NCI-H69 (cell line): ENCODE results near the gene ITGB7.
A peak's percentile ranks its signal among the peaks of the same experiment; 100 is the strongest.
"Not testable (repeated sequence)": the region's sequence is repeated elsewhere in the genome, so short reads cannot be mapped to it uniquely, and the experiment has no call there.

Source experiments
- DNase-seq: peaks from one replicate; lab custom pipeline; 2025; lab: John Stamatoyannopoulos, UW

Gene ITGB7

DNA sequence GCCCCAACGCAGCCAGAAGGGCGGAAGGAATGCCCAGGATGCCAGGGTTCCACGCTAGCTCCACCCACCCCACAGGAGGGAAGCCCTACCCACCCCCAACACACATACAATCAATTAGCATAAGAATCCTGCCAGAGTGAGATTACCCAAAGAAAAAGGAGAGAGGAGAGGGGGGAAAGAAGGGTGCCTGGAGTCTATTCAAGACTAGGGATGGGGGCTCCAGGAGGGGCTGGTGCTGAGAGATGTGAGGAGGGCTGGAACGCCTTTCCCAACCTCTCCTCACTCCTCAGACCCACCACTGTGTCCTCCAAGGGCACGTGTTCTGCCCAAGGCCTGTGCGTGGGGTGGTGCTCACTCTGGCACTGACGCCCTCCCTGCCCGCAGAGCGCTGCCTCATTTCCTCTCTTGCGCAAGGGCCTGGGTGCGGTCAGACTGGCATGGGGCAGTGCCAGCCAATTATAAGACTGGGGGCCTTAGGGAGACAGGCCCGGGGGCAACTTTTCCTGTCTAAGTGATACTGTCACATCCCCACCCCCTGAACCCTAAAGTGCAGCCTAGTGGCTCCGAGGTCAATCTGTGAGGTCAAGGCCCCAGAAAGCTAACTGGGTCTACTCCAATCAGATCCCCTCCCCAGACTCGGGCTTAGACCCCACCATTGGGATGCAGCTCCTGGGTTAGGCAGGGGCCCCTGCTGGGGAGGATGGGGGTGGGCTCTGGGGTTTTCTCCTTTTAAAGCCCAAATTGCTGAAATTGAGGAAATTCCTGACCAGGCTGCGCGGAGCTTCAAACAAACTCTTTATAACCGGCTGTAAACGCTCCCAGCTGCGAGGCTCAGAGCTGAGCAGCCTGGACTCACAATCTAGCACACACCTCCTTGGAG, 10.2 kb upstream of the ITGB7 start:
- DNase-seq = peak; percentile 55

DNA sequence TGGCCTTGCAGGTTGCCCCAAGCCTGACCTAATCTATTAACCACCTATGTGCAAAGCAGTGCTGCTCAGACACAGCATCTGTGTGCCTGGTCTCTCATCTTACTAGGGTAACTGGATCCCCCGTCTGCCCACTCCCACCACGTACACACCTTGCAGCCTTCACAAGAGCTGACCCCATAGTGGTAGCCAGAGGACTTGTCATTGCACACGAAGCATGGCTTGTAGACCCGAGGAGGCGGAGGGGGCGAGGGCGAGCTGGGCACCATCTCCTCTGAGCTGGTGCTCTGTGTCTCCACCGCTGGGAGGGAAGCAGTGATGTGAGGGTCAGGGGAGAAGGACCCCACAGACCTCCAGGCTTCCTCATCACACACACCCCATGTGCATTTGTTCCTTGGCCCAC, 8.4 kb upstream of the ITGB7 start:
- no peak for DNase-seq

DNA sequence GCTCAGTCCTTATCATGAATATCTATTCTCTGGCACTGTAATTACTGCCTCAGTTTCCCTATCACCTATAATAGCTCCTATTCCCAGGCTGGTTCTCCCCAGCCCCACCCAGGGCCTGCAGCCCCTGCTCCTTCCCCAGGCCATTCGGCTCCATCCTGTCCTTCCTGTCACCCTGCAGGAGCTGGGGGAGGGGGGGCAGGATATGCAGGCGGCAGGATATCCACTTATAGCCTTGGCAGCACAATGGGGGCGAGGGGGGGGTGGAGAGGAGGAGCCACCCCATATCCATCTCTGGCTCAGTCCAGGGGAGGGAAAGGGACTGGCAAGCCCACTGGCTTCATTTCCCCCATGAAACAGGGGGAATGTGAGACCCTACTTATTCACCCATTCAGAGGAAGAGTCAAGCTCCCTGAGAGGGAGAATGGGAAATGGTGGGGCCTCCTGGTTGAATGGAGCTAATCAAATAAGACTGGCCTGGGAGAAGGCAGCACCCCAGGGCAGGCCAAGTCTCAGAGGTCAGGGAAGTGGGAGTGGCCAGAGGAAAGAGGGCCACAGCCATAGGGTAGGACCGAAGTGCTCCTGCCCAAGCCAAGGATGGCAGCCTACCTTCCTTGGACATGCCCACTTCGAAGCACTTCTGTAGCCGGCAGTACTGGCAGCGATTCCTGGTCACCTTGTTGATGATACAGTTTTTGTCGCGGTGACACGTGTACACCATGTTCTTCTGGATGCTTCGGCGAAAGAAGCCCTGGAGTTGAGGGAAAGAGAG, 7.8 kb upstream of the ITGB7 start:
- peak; percentile 62 for DNase-seq

DNA sequence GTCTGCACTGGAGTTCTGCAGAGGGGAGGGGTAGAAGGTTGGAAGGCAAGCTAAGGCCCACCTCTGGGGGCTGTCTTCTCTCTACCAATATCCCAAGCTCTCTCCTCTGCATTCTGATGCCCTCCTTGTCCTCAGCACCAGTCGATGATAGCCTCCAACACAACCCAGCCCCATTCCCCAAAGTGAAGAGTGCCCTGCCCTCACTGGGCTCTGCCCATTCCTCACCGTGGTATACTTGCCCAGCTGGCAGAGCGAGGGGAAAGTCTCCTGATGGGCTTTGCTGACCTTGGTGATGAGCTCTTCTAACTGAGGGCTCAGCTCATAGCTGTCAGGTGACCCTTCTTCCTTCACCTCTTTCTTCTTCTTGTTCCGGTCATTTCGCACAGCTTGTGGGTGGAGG, 7.2 kb upstream of the ITGB7 start:
- DNase-seq = no peak

DNA sequence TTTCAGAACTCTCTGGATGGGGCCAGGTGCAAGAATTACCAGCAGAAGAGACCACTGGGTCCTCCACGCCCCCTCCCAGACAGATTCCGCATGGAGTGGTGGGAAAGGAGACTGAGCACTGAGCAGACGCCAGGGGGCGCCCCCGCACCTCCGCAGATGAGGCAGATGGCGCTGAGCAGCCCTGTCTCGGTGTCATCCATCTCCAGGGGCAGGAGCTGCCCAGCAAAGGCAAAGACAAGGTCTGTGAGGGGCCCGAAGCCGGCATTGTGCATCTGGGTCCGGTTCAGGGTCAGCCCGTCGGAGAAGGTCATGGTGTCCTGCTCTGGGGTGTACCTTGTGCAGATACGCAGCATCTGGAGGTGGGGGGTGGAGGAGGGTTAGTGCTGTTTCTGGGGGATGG, 6.3 kb upstream of the ITGB7 start:
- peak; percentile 86 for DNase-seq

DNA sequence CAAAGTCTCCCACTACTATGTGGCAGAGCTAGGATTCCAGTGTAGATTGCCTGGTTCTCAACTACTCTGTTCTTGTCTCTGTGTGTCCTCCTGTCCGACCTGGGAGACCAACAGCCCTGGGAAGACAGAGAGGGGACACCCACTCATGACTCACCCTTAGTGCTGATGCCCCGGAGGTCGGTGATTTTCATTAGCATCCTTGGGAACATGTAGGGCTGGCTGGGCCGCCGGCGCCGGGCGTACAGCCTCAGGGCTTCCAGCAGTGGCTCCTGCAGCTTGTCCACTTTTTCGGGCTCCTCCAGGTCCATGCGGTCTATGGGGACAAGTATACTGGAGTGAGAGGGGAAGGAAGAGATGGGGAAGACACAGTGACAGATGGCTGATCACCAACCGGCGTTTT, 5.9 kb upstream of the ITGB7 start:
- no peak for DNase-seq

DNA sequence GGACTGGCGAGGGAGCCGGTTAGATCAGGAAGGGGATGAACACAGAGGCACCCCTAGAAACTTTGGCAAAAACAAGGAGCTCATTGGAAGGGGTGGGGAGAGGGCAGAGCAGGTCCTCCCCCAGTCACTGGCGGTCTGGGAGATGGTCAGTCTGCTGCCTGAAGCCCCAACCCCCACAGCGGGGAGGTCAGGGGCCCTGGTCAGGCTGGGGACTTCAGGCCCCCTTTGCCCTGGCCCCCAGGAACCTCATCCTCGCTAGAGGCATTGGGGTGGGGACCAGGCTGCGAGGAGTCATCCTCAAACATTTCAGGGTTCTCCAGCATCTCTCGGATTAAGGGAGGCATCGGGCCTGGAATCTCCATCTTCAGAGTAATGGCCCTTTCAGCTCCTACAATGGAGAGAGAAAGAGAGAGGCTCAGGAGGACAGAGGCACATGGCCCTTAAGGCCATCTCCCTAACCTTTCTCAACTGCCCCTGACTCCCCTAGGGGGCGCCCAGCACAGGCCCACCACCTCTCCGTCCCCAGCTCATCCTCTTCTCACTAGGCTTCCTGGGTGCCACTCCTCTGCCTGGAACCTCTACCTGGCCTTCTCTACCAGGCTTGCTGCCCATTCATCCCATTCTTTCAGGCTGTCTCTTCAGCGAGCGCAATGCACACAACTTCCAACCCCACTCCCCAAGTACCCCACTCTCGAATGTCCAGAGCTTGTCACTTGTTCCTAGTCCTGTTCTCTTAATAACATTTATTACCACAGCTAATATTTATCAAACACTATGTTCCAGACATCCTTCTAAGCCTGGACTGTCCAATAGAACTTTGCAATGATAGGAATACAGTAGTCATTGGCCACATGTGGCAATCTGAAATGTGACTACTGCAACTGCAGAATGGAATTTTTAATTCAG, 4.7 kb upstream of the ITGB7 start:
- peak; percentile 27 for DNase-seq

DNA sequence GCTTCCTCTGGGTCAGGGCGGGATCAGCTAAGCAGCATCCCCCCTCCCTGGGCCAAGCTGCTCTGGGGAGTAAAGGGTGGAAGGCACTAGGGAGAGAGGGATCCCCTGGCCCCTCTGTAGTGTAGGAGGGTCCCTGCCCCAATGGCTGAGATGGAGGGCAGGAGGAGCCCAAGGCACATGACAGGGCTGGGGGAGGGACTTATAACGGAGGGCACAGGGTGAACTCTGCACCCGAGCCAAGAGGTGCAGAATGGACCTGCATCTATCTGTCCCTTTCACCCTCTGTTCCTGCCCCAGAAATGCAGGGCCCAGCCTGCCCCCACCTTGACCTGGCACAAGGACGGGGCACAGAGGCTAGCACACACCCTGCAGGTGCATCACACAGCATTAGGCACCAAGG, 3.8 kb upstream of the ITGB7 start:
- DNase-seq = no peak

DNA sequence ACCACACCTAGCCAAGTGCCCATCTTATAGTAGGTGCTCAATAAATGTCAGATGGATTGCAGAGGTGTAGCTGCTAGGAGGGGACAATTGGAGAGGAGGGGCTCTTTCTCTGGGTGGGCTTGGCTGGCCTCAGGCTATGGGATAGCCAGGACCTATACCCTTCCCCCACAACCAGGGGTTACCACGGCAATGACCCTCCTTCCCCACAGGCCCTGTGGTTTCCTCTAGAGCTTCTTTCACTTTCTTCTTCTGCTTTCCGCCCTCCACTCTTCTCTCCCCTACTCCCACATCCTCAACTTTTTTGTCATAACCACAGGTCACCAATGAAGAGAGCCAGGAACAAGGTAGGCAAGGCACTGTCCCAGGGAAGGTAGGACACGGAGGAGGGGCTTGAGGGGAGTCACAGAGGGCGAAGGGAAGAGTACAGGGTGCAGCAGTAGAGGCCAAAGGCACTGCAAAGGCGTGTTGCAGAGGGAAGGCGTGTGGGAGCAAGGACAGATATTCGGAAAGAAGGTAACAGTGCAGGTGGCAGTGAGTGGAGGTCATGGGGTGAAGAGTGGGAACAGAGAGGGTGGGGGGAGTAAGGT, 1.9 kb upstream of the ITGB7 start:
- no peak for DNase-seq

DNA sequence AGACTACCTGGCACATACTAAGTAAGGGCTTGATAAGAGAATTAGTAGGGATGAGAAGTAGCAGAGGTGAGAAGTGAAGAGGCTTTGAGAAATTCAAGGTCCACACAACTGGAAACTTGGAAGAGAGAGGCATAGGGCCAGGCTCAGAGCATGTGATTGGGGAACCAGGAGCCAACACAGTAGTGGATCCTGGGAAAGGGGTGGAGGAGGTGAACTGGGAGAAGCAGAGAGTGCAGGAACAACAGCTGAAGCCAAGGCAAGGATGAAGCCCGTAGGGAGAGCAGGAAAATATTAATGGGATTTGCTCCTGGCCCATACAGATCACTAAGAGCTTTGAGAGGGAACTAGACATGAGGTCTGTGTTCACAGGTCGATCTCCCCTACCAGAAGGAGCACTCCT, 1.4 kb upstream of the ITGB7 start:
- DNase-seq = no peak

DNA sequence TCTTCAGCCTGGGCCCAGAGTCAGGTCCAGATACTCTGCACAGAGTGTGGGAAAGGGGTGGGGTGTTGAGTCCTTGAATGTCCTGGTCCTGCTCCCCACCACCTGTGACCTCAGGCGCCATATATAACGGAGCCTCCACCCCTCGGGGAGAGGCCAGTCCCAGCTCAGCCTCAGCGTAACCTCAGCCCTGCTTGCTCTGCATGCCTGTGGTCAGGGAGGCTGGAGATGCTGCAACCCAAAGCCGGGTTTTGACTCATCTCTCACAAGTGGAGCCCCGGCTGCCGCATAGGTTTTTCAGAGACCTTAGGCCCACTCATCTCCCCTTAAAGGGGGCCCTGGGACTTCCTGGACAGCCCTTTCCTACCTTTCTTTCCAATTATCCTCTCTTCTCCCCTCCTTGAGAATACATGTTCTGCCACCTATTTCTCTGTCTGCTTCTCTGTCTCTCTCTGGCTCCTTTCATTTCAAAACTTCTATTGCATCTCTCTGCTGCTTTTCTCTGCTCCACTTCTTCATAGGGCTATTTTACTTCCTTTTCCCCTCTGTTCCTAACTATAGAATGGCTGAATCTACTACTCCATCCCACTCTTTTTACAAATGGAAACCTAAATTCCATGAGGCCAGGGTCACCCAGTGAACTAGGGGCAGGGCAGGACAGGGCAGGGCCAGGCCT, 1.2 kb downstream of the ITGB7 start:
- DNase-seq = no peak

DNA sequence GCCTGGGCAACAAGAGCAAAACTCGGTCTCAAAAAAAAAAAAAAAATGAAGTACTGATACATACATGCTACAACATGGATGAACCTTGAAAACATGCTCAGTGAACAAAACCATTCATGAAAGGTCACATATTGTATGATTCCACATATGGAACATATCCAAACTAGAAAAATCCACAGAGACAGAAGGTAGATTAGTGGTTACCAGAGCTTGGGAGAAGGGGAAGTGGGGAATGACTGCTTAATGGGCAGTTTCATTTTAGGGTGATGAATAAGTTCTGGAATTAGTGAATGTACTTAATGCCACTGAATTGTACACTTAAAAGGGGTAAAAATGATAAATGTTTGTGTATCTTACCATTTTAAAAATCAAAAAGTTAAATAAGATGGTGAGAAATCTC, 2.7 kb downstream of the ITGB7 start:
- no peak for DNase-seq

DNA sequence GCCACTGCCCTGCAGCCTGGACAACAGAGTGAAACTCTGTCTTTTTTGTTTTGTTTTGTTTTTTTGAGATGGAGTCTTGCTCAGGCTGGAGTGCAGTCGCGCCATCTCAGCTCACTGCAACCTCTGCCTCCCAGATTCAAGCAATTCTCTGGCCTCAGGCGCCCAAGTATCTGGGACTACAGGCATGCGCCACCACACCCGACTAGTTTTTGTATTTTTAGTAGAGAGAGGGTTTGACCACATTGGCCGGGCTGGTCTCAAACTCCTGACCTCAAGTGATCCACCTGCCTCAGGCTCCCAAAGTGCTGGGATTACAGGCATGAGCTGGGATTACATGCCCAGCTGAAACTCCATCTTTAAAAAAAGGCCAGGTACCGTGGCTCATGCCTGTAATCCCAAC, 4.7 kb downstream of the ITGB7 start:
- DNase-seq = not testable (repeated sequence)

DNA sequence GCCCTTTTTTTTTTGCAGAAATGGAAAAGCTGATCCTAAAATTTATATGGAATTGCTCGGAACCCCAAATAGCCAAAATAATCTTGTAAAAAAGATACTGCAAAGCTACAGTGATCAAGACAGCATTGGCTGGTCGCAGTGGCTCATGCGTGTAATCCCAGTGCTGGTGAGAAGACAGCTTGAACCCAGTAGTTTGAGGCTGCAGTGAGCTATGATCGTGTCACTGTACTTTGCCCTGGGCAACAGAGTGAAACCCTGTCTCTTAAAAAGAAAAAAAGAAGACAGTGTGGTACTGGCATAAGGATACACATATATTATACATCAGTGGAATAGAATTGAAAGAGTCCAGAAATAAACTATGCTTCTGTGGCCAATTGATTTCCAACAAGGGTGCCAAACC, 5.4 kb downstream of the ITGB7 start:
- DNase-seq = no peak

DNA sequence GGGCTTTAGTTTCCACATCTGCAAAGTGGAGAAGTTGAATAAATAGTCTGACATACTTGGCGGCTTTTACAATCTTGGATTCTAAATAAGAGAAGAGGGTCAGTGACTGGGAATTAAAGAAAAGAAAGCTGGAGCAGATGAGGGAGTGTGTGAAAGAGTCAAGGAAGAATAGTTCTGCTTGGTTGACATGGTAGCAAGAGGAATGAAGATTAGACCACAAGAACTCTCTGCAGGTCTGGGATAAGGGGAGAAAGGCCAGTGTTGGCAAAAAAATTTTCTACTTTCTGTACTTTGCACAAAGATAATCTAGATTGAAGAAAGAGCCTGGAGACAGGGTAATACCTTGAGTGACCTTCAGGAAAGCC, 5.9 kb downstream of the ITGB7 start:
- DNase-seq = no peak

DNA sequence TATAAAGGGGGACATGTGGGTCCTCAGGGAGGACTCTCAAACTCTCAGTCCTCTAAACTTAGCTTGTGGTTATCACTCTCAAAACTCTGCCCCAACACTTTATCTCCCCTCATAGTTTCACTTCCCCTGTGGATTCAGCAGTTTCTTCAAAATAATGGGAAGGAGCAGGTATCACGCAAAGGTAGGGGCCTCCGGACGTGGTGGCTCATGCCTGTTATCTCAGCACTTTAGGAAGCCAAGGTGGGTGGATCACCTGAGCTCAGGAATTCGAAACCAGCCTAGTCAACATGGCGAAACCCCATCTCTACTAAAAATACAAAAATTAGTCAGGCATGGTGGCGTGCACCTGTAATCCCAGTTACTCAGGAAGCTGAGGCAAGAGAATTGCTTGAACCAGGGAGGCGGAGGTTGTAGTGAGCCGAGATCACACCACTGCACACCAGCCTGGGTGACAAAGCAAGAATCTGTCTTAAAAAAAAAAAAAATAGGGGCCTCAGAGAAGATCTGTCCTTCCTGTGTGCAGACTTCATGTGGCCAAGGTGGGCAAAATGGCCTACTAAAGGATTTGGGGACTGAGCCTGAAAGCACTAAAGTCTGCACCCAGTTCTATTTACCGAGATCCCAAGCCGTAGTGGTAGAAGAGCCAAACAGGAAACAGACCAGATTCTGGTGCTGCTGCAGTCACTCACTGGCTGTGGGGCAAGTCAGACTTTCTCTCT, 6.4 kb downstream of the ITGB7 start:
- DNase-seq = no peak

DNA sequence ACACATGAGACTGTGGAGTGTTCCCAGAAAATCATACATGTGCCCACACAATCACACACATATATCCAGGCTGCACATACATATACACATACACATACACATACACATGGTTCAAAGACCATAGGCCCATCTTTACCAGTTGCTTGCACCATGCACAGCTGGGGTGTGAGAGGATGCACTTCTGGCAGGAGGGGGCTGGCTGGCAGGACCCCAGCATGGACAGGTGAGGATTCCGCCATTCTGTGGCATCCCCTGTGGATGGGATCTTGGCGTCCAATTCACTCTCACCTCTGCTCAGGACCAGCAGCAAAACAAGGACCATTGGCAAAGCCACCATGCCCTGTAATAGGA, 7.0 kb downstream of the ITGB7 start:
- no peak for DNase-seq

DNA sequence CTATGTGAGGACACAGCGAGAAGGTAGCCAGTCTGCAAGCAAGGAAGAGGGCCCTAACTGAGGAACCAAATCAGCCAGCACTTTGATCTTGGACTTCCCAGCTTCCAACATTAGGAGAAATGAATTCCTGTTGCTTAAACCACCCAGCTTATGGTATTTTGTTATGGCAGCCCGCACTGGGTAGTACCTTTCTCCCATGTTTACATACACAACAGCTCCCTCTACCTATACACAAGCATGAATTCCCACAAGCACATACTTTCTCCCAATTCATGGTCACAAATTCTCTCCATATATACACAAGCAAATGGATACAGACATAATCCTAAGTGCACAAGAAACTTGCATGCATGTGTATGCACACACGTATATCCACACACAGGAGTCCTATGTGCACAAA, 7.4 kb downstream of the ITGB7 start:
- no peak for DNase-seq

DNA sequence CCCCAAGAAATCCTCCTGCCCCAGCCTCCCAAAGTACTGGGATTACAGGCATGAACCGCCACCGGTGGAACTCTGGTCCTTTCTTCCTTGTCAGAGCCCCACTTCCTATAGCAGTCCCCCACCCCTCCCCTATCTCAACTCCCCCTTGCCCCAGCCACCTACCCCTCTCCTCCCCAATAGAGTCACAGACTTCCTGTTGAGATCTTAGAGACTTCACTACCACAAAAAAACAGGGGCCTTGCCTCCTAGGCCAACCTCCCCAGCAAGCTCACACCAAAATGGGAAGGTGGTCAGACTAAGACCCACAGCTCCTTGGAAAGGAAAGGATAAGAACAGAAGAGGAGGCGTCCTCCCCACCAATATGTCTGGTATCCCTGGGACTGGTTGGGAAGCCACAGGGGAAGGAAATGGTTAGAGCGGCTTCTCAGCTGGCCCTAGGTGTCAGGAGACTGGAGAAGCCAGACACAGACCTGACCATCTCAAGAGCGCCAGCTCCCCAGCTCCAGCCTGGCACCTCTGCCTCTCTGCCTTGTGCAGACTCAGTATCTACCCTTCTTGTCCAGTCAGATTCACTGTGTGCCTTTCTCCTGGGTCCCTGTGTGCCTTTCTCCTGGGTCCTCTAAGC, 8.5 kb downstream of the ITGB7 start:
- no peak for DNase-seq

DNA sequence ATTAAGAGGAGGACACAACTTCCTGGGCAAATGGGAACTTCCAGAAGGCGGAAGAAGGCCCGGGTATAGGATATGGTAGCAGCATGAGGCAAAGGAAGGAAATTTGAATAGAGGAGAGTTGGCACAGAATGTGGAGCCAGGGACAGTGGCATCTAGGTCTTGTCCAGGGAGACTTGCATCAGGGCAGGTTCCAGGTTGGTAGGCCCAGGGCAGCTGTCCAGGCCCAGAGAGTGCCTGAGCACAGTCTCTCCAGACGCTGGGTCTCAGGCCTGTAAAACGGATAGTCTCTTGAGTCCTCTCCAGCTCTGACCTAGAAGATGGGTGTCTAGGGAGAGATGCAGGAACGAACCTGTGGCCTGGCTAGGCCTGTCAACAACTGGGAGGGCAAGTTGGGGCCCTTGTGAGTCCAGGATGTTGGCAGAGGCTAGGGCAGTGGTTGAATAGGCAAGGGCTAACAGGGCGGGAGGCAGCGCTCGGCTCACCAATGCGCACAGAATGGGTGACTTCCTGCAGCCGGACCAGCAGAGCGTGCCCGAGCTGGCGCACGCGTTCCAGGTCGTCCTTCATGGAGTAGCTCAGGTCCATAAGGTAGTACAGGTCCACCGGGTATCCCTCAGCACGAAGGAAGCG, 9.9 kb downstream of the ITGB7 start:
- DNase-seq = no peak
